HG02973 (cell line): ENCODE measurements around the gene CCDC146.
A peak's percentile ranks its signal among the peaks of the same experiment; 100 is the strongest.
"Not testable (repeated sequence)": the region's sequence is repeated elsewhere in the genome, so short reads cannot be mapped to it uniquely, and the experiment has no call there.

Source experiments
- ATAC-seq: cut with Tn5 transposase; IDR thresholded peaks from one replicate; pipeline ENCODE4 v1.9.1; 2021; ENCODE audit warnings: moderate library complexity; ENCODE audit not compliant: unreplicated experiment

CCDC146 gene

GRCh38 chr7:77152232-77152631, 29.8 kb downstream of the CCDC146 start:
- not testable (repeated sequence) for ATAC-seq

DNA sequence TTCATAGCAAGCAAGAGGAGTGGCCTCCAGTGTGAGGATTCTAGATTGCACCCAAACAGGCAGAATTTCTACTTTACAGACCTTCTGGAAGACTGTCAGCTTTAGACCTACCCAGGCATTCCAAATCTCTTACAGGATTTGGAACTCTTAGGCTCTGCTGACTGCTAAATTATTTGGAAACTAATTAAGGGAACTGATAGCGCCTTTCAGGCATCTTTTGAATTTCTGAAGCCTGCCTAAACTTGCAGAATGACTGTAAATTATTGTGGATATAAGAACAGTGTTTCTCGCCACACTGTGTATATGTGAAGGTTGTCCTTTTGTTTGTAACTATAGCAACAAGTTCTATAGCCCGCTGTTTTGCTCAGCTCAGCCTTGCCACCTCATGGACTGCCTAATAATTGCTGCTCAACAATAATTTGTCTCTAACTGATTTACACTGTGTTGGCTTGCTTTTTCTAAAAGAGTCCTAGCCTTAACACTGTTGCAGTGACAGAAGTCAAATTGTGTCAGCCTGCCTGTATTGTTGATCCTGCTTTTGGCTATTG, 32.6 kb downstream of the CCDC146 start:
- peak; percentile 66 for ATAC-seq

DNA sequence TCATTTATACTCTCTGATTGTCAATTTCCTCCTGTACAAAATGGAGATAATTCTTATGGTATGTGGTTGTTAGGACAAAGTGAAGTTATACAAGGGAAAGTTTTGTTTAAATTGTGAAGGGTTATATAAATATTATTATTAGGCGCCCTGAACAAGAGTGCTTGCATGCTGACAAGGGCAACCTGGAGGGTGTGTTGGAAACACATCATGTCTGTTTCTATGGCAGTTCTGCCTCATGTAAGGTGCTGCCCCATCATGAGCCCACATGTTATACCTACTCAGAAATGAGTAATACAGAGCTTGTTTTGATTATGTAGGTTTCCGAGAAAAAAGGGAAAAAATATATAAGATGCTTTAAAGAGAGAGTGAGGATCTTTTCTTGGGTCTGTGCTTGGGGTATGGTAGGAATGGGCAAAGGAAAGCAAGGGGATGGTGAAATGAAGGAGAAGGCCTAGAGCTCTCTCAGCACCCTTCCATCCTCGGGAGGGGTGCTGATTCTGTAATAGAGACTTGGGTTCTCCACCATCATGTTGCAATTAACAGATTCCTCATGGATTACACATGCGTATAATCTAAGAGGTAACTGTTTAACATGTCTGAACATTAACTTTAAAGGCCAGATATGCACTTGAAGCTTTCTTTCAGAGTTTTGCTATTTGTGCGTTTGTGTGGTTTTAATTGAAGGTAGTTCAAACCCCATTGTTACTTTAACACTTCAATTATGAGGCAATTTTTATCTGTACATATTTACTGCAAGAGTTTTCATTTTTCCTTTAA, 33.4 kb downstream of the CCDC146 start:
- not testable (repeated sequence) for ATAC-seq

DNA sequence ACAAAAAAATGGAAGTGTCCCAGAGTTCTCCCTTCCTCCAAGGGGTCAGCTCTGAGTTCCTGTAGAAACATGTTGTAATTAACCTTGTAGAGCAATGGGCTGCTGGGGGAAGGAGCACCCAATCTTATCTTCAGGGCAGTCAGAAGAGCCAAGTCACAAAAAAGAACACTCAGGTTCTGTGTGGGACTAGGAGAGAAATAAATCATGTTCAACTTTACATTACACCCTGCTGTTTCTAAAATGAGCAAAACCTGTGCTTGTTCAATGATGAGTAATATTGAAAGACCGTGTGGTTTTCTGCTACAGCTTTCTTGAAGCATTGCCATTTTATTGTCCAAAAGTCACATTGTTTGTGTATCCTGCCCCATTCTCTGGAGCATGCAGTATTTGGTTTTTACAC, 34.6 kb downstream of the CCDC146 start:
- peak; percentile 67 for ATAC-seq

- peak; percentile 48 for ATAC-seq
These were observed 35.0 kb downstream of the CCDC146 start for GRCh38 chr7:77157446-77157845.

- ATAC-seq = not testable (repeated sequence)
These were observed 48.7 kb downstream of the CCDC146 start for GRCh38 chr7:77171073-77171472.

DNA sequence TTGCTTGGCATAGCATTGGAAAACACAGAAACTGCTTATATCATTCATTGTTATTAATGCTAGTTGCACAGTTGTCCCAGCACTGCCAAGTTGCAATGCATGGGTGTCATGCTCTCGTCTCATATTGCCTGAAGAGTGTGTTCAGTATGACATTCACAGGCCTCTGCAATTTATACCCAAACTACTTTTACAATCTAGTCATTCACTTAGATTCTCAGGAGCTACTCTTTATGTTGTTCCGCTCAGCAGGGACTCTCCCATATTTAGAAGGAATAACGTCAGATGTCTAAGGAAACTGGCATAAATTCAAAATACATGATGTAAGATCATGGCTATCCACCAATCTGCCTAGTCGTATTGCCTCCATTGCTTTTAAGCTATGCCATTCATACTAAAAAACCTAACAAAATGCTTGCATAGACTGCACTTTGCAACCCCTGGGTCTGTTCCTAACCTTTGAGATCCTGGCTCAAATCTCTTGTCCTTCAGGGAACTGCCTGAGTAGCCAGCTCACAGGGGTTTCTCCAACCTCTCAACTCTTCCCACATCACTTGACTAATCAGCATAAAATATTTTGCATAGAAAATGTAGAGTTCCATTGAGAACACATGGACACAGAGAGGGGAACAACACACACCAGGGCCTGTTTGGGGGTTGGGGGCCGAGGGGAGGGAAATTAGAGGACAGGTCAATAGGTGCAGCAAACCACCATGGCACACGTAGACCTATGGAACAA, 50.2 kb downstream of the CCDC146 start:
- ATAC-seq = not testable (repeated sequence)

- ATAC-seq = not testable (repeated sequence)
These were observed 52.0 kb downstream of the CCDC146 start for GRCh38 chr7:77174418-77174817.

DNA sequence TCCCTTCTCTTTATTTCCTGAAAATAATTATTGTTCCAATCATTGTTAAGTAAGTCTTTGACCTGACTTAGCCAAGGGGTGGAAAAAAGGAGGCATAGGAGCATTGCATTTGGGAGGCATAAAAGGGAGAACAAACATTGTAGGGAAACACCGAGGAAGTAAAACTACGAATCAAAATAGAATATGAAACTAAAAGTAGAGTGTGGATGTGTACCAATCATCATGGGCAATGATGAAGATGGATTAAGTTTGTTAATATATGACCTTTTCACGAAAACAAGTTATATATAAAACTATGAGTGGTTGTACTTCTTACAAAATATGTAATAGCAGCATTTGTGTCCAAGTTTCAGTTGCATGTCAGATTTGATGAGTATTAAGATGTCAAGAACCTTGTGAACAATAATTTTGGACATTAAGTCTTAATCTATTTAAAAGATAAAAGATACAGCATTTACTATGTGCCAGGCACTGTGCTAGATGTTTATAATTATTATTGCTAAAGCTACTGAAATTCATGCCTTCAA, 52.9 kb downstream of the CCDC146 start:
- not testable (repeated sequence) for ATAC-seq

DNA sequence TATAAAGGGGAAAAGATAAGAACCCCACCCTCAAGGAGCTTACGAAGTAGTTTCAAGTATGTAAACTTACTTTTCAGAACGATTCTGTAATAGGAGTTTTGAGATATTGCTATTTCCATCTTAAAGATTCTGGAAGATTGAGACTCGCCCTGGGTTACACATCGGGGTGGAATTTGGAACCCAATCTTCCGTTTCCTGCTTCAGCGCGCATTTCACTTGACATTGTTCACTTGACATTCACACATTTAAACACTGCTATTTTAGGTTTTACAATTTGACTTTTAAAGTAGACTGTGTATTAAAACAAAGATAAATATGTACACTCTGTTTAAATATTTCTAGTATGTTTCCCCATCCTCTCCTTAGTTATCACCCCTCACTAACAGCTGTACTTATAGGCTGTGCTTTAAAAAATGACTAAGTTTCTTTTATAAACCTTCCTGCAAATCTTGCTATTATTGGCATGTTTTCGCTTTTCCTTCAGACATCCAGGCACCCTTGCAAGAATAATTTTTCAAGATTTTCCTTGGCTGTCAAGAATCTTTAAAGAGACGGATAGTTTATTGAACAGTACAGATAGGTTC, 55.0 kb downstream of the CCDC146 start:
- not testable (repeated sequence) for ATAC-seq

GRCh38 chr7:77178024-77178423, 55.6 kb downstream of the CCDC146 start:
- ATAC-seq = not testable (repeated sequence)

DNA sequence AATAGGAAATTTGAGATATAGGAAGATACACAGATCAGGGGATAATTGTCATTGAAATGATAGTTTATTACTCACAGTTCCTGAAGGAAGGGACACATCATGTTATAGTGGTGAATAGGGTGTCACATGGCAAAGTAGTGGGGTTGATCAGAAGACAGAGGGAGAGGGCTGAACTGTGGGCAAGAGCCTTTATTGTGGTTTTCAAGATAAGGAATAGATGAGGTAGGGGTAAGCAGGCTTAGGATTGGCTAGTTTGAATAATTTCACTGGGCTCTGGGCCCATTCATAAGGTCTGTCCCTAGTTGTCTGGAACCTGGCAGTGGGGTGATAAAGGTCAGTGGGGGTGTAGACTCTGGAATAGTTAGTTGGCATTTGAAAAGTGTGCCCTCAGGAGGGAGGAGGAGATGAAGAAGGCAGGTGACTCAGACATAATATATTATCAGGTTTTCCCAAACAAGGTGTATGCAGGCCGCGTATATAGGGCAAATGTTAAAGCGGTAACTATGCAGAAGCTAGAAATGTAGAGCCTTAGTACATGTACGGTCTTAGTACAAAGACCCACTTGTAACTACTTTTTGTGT, 58.7 kb downstream of the CCDC146 start:
- no peak for ATAC-seq

GRCh38 chr7:77181734-77182133, 59.3 kb downstream of the CCDC146 start:
- no peak for ATAC-seq

DNA sequence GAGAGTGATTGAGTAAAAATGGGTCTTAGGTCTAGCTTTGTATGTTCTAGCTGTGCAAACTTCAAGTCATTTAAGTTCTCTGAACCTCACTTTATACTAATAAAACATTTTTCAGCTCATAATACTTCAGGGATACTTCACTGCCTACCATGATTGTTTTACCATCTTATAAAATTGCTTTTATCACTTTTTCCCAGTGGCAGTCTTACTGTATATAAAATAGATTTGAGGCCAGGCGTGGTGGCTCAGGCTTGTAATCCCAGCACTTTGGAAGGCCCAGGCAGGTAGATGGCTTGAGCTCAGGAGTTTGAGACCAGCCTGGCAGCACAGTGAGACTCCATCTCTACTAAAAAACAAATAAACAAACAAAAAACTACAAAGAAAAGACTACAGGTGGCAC, 59.8 kb downstream of the CCDC146 start:
- ATAC-seq = no peak

- ATAC-seq = no peak
These were observed 62.0 kb downstream of the CCDC146 start for GRCh38 chr7:77184463-77184862.

GRCh38 chr7:77184990-77185389, 62.6 kb downstream of the CCDC146 start:
- ATAC-seq = no peak

GRCh38 chr7:77185866-77186265, 63.5 kb downstream of the CCDC146 start:
- no peak for ATAC-seq

- no peak for ATAC-seq
These were observed 66.5 kb downstream of the CCDC146 start for GRCh38 chr7:77188731-77189437.

- ATAC-seq = no peak
These were observed 74.7 kb downstream of the CCDC146 start for GRCh38 chr7:77197141-77197540.
